ENCODE measurements around the gene MRTO4. TPM values are rescaled to one million over a fixed set of nuclear protein-coding genes. Genes with fewer than 3 reads are reported as not detected.
"Not testable (repeated sequence)": the region's sequence is repeated elsewhere in the genome, so short reads cannot be mapped to it uniquely, and the experiment has no call there.

Gene MRTO4
- polyA plus RNA-seq, 3 donors, result 4.9 to 8.7 (median 8.4) TPM

- 90% methylated on average over 19 of the region's 22 CpGs for WGBS (ENCODE audit: insufficient coverage)
Measured at GRCh38 chr1:19273106-19273843, 21.7 kb downstream of the MRTO4 start.

GRCh38 chr1:19273844-19274531, 22.4 kb downstream of the MRTO4 start:
- Histone ChIP-seq H3K4me2 (replicated peaks; ENCODE audit: extremely low read depth, low read length, poor library complexity, severe bottlenecking) (peak overlapping the region; percentile 22), H3K27me3 (ENCODE audit: control insufficient read depth in 2 of 2, insufficient read depth in 2 of 2, low read length in 2 of 2) (peaks cover 7 to 21% of the 10 kb centered on the region in 2 donors), H3K9me3 (replicated peaks in 1 of 2; ENCODE audit: control insufficient read depth in 1 of 2, insufficient read depth in 1 of 2, low read length in 2 of 2) (peaks cover 6 to 16% of the 10 kb centered on the region in 2 donors)
- DNase-seq; H3K36me3 Mint-ChIP-seq; H3K4me1 ChIP-seq (ENCODE audit: control insufficient read depth in 1 of 2, insufficient read depth in 2 of 2, low read length in 2 of 2); H3K4me3 ChIP-seq (replicated peaks in 1 of 3; ENCODE audit: low read depth in 2 of 3, low read length in 3 of 3); intact Hi-C loops (cut with micrococcal nuclease); H3K27ac ChIP-seq (ENCODE audit: low read depth in 1 of 2, low read length in 2 of 2); H3K27ac Mint-ChIP-seq; H4K20me1 ChIP-seq (ENCODE audit: insufficient read depth, low read length); H3K79me2 ChIP-seq (ENCODE audit: insufficient read depth, low read length); H2AFZ ChIP-seq (ENCODE audit: insufficient read depth, low read depth, low read length, poor library complexity, severe bottlenecking); H3K4me1 Mint-ChIP-seq; H3K9ac ChIP-seq (ENCODE audit: insufficient read depth, low read length, poor library complexity, severe bottlenecking); H3K36me3 ChIP-seq (replicated peaks in 1 of 2; ENCODE audit: control insufficient read depth in 1 of 2, insufficient read depth in 2 of 2, low read length in 2 of 2): not testable (repeated sequence)
- WGBS (ENCODE audit: insufficient coverage), result 18% methylated on average over 35 of the region's 66 CpGs
- H3K27me3 Mint-ChIP-seq (ENCODE audit: low read depth in 3 of 3), result peaks cover 29 to 36% (median 31%) of the 10 kb centered on the region in 3 donors
- H3K4me3 Mint-ChIP-seq, result peak overlapping the region in 1 of 2 donors; percentile 80
- peaks cover 9 to 34% (median 21%) of the 10 kb centered on the region in 7 donors for H3K9me3 Mint-ChIP-seq

More at GRCh38 chr1:19273106-19273843, 21.7 kb downstream of the MRTO4 start:
- Mint-ChIP-seq H3K27me3 (ENCODE audit: low read depth in 3 of 3) (peaks cover 27 to 36% (median 31%) of the 10 kb centered on the region in 3 donors), H3K9me3 (peaks cover 9 to 34% (median 20%) of the 10 kb centered on the region in 7 donors), H3K4me1 (peaks cover 2% of the 10 kb centered on the region), H3K36me3 (peaks cover 3 to 6% of the 10 kb centered on the region in 2 donors), H3K27ac (no peak overlapping the region), H3K4me3 (peak overlapping the region; percentile 4 to 79)
- Histone ChIP-seq H3K4me2 (replicated peaks; ENCODE audit: extremely low read depth, low read length, poor library complexity, severe bottlenecking) (no peak overlapping the region), H3K27ac (ENCODE audit: low read depth in 1 of 2, low read length in 2 of 2) (no peak overlapping the region), H3K9ac (ENCODE audit: insufficient read depth, low read length, poor library complexity, severe bottlenecking) (no peak overlapping the region), H4K20me1 (ENCODE audit: insufficient read depth, low read length) (no peaks in the 10 kb centered on the region), H3K4me3 (replicated peaks in 1 of 3; ENCODE audit: low read depth in 2 of 3, low read length in 3 of 3) (no peak overlapping the region), H3K27me3 (ENCODE audit: control insufficient read depth in 2 of 2, insufficient read depth in 2 of 2, low read length in 2 of 2) (peaks cover 7 to 21% of the 10 kb centered on the region in 2 donors), H3K4me1 (ENCODE audit: control insufficient read depth in 1 of 2, insufficient read depth in 2 of 2, low read length in 2 of 2) (no peaks in the 10 kb centered on the region), H2AFZ (ENCODE audit: insufficient read depth, low read depth, low read length, poor library complexity, severe bottlenecking) (no peak overlapping the region), H3K9me3 (replicated peaks in 1 of 2; ENCODE audit: control insufficient read depth in 1 of 2, insufficient read depth in 1 of 2, low read length in 2 of 2) (peaks cover 6 to 16% of the 10 kb centered on the region in 2 donors), H3K79me2 (ENCODE audit: insufficient read depth, low read length) (no peaks in the 10 kb centered on the region), H3K36me3 (replicated peaks in 1 of 2; ENCODE audit: control insufficient read depth in 1 of 2, insufficient read depth in 2 of 2, low read length in 2 of 2) (no peaks in the 10 kb centered on the region)
- TF ChIP-seq CTCF (IDR thresholded peaks at IDR 0.05), result no peak
- DNase-seq, result no peak
- intact Hi-C loops (cut with micrococcal nuclease), result no loop called here

Measured in CD14-positive monocyte (primary cell).